Stimulated activated CD8-positive, alpha-beta memory T cell treated with anti-CD3 and anti-CD28 coated beads, Interleukin-15, amount 100 ng/mL, for 24 hours (primary cell): ENCODE results near the gene UBAC2.
"Not testable (repeated sequence)": the region's sequence is repeated elsewhere in the genome, so short reads cannot be mapped to it uniquely, and the experiment has no call there.

Experiments used
- DNase-seq: peaks from one replicate; pipeline ENCODE4 v3.0.0-alpha.2; 2020; ENCODE audit warnings: low read depth

Gene UBAC2

DNA sequence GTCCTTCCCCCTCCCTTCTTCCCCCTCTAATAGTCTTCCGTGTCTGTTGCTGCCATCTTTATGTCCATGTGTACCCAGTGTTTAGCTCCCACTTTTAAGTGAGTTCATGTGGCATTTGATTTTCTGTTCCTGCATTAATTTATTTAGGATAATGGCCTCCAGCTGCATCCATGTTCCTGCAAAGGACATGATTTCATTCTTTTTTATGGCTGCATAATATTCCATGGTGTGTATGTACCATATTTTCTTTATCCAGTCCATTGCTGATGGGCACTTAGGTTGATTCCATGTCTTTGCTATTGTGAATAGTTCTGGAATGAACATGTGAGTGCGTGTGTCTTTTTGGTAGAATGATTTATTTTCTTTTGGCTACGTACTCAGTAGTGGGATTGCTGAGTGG, 48.5 kb downstream of the UBAC2 start:
- not testable (repeated sequence) for DNase-seq

- not testable (repeated sequence) for DNase-seq
These were observed 49.0 kb downstream of the UBAC2 start for GRCh38 chr13:99249606-99250005.

- DNase-seq: no peak
These were observed 50.5 kb downstream of the UBAC2 start for GRCh38 chr13:99250982-99251825.

GRCh38 chr13:99251921-99252320, 51.3 kb downstream of the UBAC2 start:
- no peak for DNase-seq

DNA sequence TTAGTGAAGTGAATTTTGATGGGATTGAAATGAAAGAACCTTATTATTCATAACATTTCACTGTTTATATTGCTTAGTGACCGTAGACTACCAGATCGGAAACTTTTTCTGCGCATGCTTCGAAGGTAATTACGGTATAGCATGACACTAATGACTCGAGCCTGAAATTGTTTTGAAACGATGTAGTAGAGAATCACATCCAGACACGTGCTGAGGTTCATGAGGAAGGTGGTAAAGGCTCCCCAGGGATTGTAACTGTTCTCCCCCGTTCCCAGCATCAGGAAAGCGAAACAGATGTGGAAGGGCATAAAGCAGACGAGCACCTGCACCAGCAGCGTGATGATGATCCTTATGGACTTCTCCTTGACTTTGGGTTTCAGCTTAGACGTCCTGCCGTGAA, 54.2 kb downstream of the UBAC2 start:
- DNase-seq: no peak

DNA sequence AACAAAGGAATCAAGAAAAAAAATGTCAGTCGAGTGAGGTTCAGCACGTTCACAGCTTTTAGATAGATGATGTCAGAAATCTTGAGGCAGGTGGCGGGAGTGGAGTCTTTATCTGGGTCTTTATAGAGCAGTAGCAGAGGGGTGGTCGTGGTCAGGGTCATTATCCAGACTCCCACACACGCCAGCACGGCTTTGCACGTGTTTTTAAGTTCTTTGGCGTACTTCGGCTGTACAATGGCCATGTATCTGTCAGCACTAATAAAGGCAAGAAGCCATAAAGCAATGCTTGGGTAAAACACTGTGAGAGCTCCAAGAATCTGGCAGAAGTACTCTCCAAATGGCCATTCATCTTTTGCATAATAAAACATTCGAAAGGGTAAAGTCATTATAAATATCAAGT, 54.6 kb downstream of the UBAC2 start:
- no peak for DNase-seq

DNA sequence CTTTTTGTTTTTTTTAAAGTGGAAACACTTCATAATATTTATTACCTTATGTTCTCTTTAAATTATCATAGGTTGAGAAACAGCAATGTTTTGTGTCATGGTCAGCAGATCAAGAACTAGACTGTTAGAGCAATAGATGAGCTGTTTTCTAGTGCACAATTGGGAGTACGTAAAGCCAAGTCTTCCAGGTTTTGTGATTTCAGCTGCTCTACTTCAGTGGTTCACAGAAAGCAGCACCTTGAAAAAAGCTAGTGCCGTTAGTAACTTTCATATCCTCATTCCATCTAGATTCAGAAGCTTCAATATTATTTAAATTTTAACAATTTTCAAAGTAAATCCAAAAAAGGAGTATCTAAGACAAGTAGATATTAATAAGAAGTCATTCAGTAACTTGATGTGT, 55.6 kb downstream of the UBAC2 start:
- no peak for DNase-seq

- no peak for DNase-seq
These were observed 56.1 kb downstream of the UBAC2 start for GRCh38 chr13:99256709-99257108.

DNA sequence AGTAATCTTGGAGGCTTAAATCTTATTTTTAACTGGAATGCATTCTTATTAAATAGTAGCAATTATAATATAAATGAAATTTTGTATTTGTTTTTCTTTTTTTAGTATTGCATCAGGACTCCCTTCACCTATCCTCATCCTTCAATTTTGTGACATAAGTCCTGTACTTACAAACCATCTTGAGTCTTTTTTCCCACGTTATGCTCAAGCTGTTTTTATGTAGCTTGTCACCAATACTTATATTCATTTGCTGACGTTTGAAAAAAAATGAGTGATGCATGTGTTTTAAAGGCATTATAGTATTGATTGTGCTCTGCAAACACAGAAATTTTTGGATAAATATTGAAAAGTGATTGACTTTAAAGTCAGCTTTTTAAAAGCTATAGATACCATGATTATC, 56.6 kb downstream of the UBAC2 start:
- no peak for DNase-seq

- DNase-seq: no peak
These were observed 57.7 kb downstream of the UBAC2 start, which contains the start of gene GPR18 for GRCh38 chr13:99258210-99258860. GPR18 (minus strand) TSS chr13:99258379; CDS start chr13:99255872, 2,507 bp downstream.

DNA sequence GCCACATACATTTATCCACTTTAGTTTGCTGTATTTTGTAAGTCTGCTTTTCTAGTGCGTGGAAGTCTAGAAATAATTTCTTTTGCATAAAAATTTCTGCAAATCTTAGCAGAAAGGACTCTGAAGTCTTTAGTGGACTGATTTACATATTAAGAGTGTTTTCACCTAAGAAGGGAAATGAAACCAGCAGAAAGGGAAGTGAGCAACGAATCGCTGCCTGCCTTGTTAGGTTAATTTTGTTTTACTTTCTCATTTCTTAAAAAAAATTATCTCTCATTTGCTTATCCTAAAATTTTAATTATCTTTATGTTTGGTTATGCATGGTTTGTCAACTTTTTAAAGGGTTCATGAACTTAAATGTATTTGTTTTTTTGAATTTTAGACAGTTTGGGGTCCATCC, 58.3 kb downstream of the UBAC2 start:
- no peak for DNase-seq

- no peak for DNase-seq
These were observed 59.6 kb downstream of the UBAC2 start for GRCh38 chr13:99260216-99260615.

DNA sequence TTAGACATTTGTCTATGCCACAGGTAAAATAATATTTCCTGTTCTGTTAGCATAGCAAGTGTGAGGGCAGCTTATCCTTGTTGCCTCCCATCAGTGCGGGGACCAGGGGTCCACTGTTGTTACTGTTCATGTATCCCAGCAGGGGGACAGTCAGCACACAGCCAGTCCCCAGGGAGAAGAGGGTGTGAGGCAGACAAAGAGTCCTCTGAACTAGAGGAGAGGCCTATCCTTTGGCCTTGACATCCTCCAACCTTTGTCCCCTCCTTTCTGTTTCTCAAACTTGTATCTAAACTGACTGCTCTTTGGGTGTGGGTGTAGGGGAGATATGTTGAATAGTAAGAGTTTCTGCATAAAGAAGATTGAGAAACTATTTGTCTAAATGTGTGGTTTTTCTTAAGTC, 60.4 kb downstream of the UBAC2 start:
- no peak for DNase-seq

- no peak for DNase-seq
These were observed 62.6 kb downstream of the UBAC2 start for GRCh38 chr13:99263126-99263785.

DNA sequence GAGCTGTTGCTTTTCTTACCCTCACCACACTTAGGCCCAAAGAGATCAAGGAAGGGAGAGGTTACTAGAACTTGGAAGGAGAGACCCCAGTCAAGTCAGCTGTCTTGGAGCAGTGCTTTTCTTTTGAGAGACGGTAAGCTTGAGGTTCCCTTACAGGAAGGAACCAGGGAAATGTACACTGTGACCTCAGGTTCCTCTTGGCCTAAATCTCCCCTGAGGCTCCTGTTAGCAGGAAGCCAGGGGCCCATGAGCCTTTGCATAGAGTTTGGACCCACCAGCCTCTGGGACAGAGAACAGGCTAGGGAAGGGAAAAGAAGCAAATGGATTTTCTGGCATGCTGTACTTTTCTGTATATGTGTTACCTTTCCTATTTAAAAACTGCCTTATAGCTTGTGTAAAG, 63.4 kb downstream of the UBAC2 start:
- no peak for DNase-seq

- no peak for DNase-seq
These were observed 64.6 kb downstream of the UBAC2 start for GRCh38 chr13:99265162-99265800.

- DNase-seq: no peak
These were observed 65.3 kb downstream of the UBAC2 start for GRCh38 chr13:99265821-99266426.

DNA sequence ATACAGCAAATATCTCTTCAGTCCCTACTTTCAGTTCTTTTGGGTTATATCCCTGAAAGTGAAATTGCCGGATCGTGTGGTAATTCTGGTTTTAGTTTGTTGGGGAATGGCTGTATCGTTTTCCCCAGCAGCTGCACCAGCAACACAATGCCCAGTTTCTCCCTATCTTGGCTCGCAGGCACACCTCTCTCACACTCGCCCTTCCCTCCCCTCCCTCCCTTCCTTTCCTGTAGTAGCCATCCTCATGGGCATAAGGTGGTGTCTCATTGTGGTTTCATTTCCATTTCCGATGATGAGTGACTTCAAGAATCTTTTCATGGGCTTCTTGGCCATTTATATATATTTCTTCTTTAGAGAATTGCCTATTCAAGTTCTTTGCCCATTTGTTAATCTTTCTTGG, 66.2 kb downstream of the UBAC2 start:
- no peak for DNase-seq

DNA sequence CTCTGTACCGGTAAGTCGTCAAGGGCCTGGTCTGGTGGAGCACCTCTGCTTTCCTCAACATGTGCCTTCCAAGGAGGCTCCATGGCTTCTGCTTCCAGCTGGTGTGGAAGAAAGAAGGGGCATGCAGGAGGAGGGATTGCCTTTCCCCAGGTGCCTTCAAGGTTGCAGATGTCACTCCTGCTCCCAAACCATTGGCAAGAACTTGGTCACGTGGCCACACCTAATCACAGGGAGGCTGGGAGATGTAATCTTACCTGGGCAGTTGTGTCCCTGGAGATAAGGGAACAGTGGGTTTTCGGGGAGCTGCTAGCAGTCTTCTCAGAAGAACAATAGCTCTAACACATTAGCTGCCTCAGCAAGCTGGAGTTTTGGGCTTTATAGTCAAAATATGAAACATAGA, 67.3 kb downstream of the UBAC2 start:
- DNase-seq: no peak

GRCh38 chr13:99268822-99269221, 68.2 kb downstream of the UBAC2 start:
- DNase-seq: no peak

DNA sequence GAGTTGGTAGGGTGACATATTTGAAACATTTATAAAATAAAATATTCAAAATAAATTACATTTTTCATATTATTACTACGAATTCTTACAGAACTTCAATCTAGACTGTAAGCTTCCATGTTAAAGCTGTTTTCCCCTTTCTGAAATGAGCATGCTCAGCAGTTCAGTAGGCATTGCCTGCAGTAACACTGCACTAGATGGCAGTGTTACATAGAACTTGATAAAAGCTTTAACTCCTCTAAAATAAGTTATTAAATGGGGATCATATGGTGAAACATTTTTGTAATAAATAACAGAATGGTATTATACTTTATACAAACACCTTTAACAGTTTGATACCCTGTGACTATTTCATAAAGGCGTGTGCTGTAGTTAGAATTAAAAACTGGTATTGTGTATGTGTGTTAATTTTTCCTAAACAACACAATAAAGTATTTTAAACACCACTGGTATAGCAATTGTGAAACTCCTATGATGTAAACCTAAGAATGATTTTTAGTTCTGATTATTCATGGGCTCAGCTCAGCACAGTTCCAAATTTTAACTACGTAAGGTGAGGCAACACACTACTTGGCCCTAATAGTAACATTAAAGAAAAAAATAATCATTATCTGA, 69.1 kb downstream of the UBAC2 start:
- DNase-seq: no peak

GRCh38 chr13:99270518-99270917, 69.9 kb downstream of the UBAC2 start:
- no peak for DNase-seq
